ENCODE data around the gene JUNB.

GRCh38 chr19:12806242-12807081, 15.2 kb downstream of the JUNB start, which contains the start of gene RNASEH2A:
- TF ChIP-seq EZH2 (IDR thresholded peaks at IDR 0.05; ENCODE audit: insufficient read depth, poor library complexity, severe bottlenecking) (no peak), EZH2phosphoT487 (IDR thresholded peaks at IDR 0.05; ENCODE audit: insufficient read depth, low read depth) (no peak)

Data from GM23248 (cell line).